ENCODE data around the gene FHOD1.

GRCh38 chr16:67264866-67265265, 17.6 kb upstream of the FHOD1 start:
- TF ChIP-seq EZH2 (IDR thresholded peaks at IDR 0.05; ENCODE audit: low read length, unreplicated experiment) (no peak), CTCF (conservative IDR thresholded peaks at IDR 0.05; ENCODE audit: low read depth, low read length) (no peak)
